ENCODE results near the gene NOM1. TPM values are rescaled to one million over a fixed set of nuclear protein-coding genes. Genes with fewer than 3 reads are reported as not detected.
"Not testable (repeated sequence)": the region's sequence is repeated elsewhere in the genome, so short reads cannot be mapped to it uniquely, and the experiment has no call there.

Gene NOM1, protein sequence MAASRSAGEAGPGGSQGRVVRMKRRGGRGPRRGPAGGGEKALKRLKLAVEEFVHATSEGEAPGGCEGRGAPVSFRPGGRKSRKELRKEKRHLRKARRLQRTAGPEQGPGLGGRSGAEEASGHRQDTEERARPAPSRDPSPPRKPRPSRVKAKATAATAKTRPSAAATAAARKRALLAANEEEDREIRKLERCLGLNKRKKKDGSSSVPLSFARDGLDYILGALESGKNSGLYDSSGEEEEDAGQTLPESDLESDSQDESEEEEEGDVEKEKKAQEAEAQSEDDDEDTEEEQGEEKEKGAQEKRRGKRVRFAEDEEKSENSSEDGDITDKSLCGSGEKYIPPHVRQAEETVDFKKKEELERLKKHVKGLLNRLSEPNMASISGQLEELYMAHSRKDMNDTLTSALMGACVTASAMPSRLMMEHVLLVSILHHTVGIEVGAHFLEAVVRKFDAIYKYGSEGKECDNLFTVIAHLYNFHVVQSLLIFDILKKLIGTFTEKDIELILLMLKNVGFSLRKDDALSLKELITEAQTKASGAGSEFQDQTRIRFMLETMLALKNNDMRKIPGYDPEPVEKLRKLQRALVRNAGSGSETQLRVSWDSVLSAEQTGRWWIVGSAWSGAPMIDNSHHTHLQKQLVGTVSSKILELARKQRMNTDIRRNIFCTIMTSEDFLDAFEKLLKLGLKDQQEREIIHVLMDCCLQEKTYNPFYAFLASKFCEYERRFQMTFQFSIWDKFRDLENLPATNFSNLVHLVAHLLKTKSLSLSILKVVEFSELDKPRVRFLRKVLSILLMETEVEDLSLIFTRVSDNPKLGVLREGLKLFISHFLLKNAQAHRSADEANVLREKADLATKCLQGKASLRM
- 13.7 and 17.6 TPM in 2 replicates for total RNA-seq

DNA sequence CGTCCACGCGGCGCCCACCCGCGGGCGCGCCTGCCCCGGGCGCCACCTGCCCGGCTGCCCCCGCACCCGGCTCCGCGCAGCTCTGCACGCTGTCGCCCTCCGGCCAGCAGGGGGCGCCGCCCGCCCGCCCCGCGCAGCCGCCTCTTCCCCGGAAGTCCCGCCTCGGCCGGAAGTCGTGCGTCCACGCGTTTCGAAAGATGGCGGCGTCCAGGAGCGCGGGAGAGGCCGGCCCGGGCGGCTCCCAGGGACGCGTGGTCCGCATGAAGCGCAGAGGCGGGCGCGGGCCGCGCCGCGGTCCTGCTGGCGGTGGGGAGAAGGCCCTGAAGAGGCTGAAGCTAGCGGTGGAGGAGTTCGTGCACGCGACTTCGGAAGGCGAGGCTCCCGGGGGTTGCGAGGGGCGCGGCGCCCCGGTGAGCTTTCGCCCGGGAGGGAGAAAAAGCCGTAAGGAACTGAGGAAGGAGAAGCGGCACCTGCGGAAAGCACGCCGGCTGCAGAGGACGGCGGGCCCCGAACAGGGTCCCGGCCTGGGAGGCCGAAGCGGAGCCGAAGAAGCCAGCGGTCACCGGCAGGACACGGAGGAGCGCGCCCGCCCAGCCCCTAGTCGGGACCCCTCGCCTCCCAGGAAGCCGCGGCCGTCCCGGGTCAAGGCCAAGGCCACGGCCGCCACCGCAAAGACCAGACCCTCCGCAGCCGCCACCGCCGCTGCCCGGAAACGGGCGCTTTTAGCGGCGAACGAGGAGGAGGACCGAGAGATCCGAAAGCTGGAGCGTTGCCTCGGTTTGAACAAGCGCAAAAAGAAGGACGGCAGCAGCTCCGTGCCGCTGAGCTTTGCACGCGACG is at the start of gene NOM1:
TSS of gene NOM1 (plus strand) at position 172 of the 840 bp plus-strand sequence. CDS start at position 198, 26 bp downstream.
- TF ChIP-seq, protein P1, sequence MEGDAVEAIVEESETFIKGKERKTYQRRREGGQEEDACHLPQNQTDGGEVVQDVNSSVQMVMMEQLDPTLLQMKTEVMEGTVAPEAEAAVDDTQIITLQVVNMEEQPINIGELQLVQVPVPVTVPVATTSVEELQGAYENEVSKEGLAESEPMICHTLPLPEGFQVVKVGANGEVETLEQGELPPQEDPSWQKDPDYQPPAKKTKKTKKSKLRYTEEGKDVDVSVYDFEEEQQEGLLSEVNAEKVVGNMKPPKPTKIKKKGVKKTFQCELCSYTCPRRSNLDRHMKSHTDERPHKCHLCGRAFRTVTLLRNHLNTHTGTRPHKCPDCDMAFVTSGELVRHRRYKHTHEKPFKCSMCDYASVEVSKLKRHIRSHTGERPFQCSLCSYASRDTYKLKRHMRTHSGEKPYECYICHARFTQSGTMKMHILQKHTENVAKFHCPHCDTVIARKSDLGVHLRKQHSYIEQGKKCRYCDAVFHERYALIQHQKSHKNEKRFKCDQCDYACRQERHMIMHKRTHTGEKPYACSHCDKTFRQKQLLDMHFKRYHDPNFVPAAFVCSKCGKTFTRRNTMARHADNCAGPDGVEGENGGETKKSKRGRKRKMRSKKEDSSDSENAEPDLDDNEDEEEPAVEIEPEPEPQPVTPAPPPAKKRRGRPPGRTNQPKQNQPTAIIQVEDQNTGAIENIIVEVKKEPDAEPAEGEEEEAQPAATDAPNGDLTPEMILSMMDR (IDR thresholded peaks at IDR 0.05; ENCODE audit: insufficient read depth, low read length, severe bottlenecking): peak; percentile 68
- H3K27me3 ChIP-seq (ENCODE audit: control insufficient read depth, insufficient read depth, low read length): no peaks in the 10 kb centered on the region
- FAIRE-seq (no peak), DNase-seq (ENCODE audit: low read depth) (peak; percentile 54)
- peaks cover 14% of the 10 kb centered on the region for H3K36me3 ChIP-seq (ENCODE audit: control insufficient read depth, insufficient read depth, low read length)
- peak within 1 kb of the TSS; percentile 72 for H3K4me3 ChIP-seq (ENCODE audit: low read depth, low read length)

DNA sequence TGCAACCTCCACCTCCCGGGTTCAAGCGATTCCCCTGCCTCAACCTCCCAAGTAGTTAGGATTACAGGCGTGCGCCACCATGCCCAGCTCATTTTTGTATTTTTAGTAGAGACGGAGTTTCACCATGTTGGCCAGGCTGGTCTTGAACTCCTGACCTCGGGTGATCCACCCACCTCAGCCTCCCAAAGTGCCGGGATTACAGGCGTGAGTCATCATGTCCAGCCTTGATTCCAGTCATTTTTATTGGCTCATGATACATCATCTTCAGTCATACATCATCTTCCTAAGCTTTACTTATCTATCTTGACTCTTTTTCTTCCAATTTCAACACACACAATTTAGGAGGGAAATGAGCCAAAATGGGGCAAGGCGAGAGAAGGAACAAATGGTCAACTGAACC is 49.4 kb upstream of the NOM1 start:
- not testable (repeated sequence) for FAIRE-seq; H3K36me3 ChIP-seq (ENCODE audit: control insufficient read depth, insufficient read depth, low read length); H3K4me3 ChIP-seq (ENCODE audit: low read depth, low read length); DNase-seq (ENCODE audit: low read depth); H3K27me3 ChIP-seq (ENCODE audit: control insufficient read depth, insufficient read depth, low read length)

DNA sequence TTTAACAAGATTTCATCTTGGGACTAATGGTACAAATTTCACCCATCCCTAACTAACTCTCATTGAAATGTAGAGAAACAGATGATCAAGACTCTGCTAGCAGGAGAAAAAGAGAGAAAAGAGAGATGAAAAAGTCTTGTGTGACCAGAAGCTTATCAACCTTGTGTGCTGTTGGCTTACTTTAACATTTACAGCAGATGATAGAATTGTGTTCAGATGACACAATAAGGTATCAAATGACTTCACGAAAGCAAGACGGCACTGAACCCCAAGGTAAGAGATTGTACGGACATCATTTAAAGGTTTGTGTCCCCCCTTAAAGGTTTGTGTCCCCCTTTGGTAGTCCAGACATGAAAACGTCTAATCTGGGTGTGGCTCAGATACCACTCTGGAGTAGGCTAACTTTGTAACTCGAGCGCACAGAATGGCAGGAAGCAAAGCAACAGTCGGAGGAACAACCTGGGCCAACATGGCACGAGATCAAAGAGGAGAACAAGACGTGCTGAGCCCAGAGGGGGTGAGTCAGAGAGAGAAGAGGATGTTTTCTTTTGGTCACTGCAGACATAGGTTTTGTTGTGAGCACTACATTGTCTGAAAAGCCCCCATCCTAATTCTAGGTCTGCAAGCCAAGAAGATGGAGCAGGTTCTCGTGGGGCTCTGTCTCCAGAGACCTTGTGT is 46.1 kb upstream of the NOM1 start:
- Histone ChIP-seq H3K4me3 (ENCODE audit: low read depth, low read length) (no peak overlapping the region), H3K36me3 (ENCODE audit: control insufficient read depth, insufficient read depth, low read length) (no peaks in the 10 kb centered on the region), H3K27me3 (ENCODE audit: control insufficient read depth, insufficient read depth, low read length) (no peaks in the 10 kb centered on the region)
- TF ChIP-seq, protein P1 (IDR thresholded peaks at IDR 0.05; ENCODE audit: insufficient read depth, low read length, severe bottlenecking): no peak
- DNase-seq (ENCODE audit: low read depth) (peak; percentile 79), FAIRE-seq (peak; percentile 40)

DNA sequence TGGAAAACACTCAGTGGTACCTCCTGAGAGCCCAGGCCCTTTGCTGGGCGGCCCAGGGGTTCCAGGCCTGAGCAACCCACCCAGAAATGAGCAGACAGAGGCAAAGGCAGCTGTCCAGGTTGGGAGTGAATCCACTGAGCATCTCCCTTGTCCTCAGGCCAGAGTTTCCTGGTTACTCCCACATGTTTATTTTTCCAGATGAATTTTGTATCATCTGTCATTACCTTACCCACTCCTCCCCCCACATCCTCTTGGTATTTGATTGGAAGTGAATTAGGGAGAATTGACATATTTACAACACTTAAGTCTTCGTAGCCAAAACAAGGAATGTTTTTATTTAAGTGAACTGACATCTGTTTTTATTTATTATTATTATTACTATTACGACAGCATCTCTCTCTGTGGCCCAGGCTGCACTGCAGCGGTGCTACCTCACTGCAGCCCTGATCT is 43.3 kb upstream of the NOM1 start:
- no peaks in the 10 kb centered on the region for H3K36me3 ChIP-seq (ENCODE audit: control insufficient read depth, insufficient read depth, low read length)
- DNase-seq (ENCODE audit: low read depth): no peak
- no peaks in the 10 kb centered on the region for H3K27me3 ChIP-seq (ENCODE audit: control insufficient read depth, insufficient read depth, low read length)
- no peak overlapping the region for H3K4me3 ChIP-seq (ENCODE audit: low read depth, low read length)
- no peak for FAIRE-seq
- TF ChIP-seq, protein P1 (IDR thresholded peaks at IDR 0.05; ENCODE audit: insufficient read depth, low read length, severe bottlenecking): no peak

DNA sequence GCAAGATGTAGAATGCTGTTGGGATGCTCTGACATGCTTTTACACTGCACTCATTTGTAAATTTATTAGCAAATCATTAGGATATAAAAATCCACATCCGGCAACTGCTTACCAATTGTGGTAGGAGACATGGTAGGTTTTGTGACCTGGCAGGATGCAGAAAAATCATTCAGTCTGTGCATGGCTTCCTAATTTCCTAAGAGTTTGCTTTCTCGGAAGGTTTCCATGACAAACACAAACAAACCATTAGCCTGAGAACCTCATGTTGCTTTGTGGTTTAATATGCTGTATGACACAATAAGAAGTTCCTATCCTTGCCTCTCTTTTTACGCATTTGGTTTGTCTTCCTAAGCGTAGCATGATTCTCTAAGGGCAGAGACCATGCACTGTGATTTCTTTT is 41.9 kb upstream of the NOM1 start:
- no peak for DNase-seq (ENCODE audit: low read depth)
- no peak for FAIRE-seq
- TF ChIP-seq, protein P1 (IDR thresholded peaks at IDR 0.05; ENCODE audit: insufficient read depth, low read length, severe bottlenecking): no peak
- Histone ChIP-seq H3K36me3 (ENCODE audit: control insufficient read depth, insufficient read depth, low read length) (no peaks in the 10 kb centered on the region), H3K27me3 (ENCODE audit: control insufficient read depth, insufficient read depth, low read length) (no peaks in the 10 kb centered on the region), H3K4me3 (ENCODE audit: low read depth, low read length) (no peak overlapping the region)

DNA sequence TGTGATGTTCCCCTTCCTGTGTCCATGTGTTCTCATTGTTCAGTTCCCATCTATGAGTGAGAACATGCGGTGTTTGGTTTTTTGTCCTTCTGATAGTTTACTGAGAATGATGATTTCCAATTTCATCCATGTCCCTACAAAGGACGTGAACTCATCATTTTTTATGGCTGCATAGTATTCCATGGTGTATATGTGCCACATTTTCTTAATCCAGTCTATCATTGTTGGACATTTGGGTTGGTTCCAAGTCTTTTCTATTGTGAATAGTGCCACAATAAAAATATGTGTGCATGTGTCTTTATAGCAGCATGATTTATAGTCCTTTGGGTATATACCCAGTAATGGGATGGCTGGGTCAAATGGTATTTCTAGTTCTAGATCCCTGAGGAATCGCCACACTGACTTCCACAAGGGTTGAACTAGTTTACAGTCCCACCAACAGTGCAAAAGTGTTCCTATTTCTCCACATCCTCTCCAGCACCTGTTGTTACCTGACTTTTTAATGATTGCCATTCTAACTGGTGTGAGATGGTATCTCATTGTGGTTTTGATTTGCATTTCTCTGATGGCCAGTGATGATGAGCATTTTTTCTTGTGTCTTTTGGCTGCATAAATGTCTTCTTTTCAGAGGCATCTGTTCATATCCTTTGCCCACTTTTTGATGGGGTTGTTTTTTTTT is 39.8 kb upstream of the NOM1 start:
- not testable (repeated sequence) for H3K27me3 ChIP-seq (ENCODE audit: control insufficient read depth, insufficient read depth, low read length); H3K36me3 ChIP-seq (ENCODE audit: control insufficient read depth, insufficient read depth, low read length); FAIRE-seq; DNase-seq (ENCODE audit: low read depth); H3K4me3 ChIP-seq (ENCODE audit: low read depth, low read length)

All from bronchial epithelial cell (primary cell).